ENCODE data around the gene KMT5B.

The KMT5B gene

DNA sequence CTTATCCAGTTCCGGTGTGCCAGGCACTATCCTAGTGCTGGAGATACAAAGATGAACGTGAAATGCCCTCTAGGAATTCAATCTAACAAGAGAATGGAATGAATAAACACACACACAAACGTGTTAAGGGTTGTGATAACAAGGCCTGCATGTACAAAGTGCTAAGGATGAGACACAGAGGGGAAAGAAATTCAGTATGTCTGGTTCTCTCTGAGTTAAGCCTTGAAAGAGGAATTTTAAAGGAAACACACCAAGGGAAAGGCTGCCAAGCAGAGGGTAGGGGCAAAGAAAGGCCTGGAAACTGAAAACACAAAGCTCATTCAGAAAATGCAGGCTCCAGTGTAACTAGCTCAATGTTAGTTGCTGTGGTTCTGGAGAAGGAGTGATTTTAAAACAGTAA lies 96.1 kb downstream of the KMT5B start:
- DNase-seq, result no peak

DNA sequence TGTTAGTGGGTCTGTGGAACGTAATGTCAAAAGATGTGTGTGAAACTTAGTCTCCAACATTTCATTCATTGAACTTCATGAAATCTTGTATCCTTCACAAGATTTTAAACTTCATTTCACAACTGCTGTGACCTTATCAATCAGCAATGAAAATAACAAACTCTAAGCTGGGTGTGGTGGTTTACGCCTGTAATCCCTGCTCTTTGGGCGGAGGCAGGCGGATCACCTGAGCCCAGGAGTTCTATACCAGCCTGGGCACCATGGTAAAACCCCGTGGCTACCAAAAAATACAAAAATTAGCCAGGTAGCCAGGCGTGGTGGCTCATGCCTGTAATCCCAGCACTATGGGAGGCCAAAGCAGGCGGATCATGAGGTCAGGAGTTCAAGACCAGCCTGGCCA lies 97.0 kb downstream of the KMT5B start:
- no peak for DNase-seq

DNA sequence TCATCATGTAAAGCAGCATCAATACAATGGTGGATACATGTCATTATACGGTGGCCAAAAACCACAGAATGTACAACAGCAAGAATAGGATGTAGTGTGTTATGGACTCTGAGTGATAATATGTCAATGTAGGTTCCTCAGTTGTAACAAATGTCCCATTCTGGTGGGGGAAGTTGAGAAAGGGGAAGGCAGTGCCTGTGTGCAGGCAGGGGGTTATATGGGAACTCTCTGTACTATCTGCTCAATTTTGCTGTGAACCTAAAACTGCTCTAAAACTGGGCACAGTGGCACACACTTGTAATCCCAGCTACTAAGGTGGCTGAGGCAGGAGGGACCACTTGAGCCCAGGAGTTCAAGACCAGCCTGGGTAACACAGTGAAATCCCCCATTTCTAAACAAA lies 97.8 kb downstream of the KMT5B start:
- no peak for DNase-seq

DNA sequence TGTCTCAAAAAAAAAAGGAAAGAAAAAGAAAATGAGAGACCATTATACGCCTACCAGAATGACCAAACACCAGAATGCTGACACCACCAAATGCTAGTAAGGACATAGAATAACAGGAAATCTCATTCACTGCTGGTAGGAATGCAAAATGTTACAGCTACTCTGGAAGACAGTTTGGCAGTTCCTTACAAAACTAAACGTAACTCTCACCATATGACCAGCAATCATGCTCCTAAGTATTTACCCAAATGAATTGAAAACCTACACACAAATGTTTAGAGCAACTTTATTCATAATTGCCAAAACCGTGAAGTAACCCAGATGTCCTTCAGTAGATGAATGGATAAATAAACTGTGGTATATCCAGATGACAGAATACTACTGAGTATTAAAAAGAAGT lies 99.1 kb downstream of the KMT5B start:
- no peak for DNase-seq

DNA sequence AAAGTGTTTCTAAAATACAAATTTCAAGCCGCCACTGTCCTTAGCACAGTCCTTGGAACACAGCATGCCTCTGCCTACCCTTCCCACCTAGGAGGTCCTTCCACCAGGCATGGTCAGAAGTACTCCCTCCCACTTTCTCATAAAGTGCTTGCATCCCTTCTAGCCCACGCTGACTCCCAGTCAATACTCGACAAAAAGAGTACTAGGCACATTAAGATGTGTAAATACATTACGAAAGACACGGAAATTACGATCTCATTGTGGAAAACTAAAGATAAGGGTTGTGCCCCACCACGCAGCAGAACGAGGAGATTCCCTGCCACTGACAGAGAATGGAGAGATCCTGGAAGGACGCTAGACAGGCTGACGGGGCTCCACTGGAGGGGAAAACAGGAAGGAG lies 105.4 kb downstream of the KMT5B start:
- DNase-seq, result no peak

DNA sequence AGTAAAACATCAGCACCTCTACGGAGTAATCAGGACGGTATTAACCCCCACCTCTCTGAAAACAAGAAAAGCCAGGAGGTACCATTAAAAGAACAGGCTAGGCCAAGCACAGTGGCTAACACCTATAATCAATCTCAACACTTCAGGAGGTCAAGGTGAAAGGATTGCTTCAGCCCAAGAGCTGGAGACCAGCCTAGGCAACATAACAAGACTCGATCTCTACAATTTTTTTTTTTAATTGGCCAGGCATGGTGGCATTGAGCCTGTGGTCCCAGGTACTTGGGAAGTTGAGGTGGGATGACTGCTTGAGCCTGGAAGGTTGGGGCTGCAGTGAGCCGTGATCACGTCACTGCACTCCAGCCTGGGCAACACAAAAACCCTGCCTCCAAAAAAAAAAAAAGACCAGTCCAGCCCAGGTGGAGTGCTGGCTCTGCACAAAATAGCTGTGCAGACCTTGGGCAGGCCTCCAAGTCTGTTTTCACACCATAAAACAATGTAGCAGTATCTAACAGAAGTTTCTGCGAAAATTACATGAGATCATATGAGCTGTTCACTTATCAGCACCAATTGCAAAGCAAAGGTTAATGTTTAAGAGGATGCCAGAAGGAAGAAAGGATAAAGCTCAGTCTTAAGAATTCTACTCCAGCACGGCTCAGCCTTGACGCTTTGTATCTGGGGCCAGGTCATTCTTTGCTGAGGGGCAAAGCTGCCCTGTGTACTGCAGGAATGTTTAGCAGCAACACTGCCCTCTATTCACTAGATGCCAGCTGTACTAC lies 106.7 kb downstream of the KMT5B start:
- DNase-seq, result no peak

Measured in NCI-H510A (cell line).